Measurements from ENCODE around the gene C1orf53. TPM values are rescaled to one million over a fixed set of nuclear protein-coding genes. Genes with fewer than 3 reads are reported as not detected.
"Not testable (repeated sequence)": the region's sequence is repeated elsewhere in the genome, so short reads cannot be mapped to it uniquely, and the experiment has no call there.

C1orf53 gene
- 1 to 10 TPM in 4 of 6 donors, not detected in 2; 2.5 to 9.9 (median 7.2) TPM for total RNA-seq

DNA sequence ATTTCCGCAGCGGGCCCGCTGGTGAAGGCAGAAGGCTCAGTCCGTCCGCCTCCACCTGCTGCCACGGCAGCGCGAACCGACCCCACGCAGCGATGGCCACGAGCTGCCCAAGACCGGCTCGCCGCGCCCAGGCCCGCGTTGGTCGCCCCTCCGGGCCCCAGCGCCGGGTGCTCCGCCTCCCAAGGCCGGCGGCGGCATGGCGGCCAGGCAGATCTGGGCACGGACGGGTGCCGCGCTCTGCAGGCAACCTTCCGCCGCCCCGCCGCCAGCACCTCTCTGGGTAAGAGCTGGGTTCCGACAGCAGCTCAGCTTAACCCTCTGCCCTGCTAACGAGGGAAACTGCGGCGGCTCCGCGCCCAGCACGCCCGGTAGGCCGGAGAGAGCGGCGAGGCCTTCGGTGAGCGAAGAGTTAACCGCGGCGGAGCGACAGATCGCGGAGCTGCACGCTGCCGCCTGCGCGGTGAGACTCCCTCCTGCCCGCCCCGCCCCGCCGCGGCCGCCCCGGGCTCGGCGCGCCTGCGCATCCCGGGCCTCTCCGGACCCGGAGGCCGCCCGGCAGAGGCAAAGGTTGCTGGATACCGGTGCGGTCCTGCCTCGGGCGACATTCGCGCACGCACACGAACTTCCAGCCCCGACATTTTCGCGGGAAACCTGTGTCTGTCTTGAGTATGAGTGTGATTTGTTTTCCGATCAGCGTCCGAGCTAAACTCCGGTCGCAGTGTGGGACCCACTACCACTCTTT, at the start of gene C1orf53:
Gene C1orf53 (plus strand): TSS at position 177 of the 742 bp plus-strand sequence. CDS start 20 bp downstream, at position 197.
- H3K4me1 ChIP-seq, result peaks cover 9 to 12% (median 10%) of the 10 kb centered on the region in 4 donors
- no peaks in the 10 kb centered on the region for H3K9me3 ChIP-seq
- peak within 1 kb of the TSS; percentile 83 to 88 (median 86) for H3K27ac ChIP-seq
- no peaks in the 10 kb centered on the region for H3K27me3 ChIP-seq
- WGBS, 2 donors, result 0 to 2% methylated on average over 7 to 61 of the region's 90 CpGs
- TF ChIP-seq EP300 (IDR thresholded peaks at IDR 0.05) (no peak), POLR2A (IDR thresholded peaks at IDR 0.05) (peak in 3 of 4 donors; percentile 20 to 76 (median 46)), POLR2AphosphoS5 (IDR thresholded peaks at IDR 0.05) (peak; percentile 6 to 25)
- TF ChIP-seq, protein P1, sequence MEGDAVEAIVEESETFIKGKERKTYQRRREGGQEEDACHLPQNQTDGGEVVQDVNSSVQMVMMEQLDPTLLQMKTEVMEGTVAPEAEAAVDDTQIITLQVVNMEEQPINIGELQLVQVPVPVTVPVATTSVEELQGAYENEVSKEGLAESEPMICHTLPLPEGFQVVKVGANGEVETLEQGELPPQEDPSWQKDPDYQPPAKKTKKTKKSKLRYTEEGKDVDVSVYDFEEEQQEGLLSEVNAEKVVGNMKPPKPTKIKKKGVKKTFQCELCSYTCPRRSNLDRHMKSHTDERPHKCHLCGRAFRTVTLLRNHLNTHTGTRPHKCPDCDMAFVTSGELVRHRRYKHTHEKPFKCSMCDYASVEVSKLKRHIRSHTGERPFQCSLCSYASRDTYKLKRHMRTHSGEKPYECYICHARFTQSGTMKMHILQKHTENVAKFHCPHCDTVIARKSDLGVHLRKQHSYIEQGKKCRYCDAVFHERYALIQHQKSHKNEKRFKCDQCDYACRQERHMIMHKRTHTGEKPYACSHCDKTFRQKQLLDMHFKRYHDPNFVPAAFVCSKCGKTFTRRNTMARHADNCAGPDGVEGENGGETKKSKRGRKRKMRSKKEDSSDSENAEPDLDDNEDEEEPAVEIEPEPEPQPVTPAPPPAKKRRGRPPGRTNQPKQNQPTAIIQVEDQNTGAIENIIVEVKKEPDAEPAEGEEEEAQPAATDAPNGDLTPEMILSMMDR (IDR thresholded peaks at IDR 0.05), result peak in 4 of 6 experiments; percentile 23 to 49 (median 25)
- DNase-seq, result peak; percentile 87 to 97
- H3K4me3 ChIP-seq, result peak within 1 kb of the TSS; percentile 70 to 81 (median 72)
- ATAC-seq (ENCODE audit: low FRiP score in 2 of 2), result peak; percentile 96 to 100
- no peaks in the 10 kb centered on the region for H3K36me3 ChIP-seq

DNA sequence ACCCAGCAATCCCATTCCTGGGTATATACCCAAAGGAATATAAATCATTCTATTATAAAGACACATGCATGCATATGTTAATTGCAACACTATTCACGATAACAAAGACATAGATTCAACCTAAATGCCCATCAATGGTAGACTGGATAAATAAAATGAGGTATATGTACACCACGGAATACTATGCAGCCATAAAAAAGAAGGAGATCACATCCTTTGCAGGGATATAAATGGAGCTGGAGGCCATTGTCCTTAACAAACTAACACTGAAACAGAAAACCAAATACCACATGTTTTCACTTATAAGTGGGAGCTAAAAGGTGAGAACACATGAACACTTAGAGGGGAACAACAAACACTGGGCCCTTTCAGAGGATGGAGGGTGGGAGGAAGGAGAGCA, 46.7 kb upstream of the C1orf53 start:
- not testable (repeated sequence) for H3K27ac ChIP-seq; ATAC-seq (ENCODE audit: low FRiP score in 2 of 2); H3K4me1 ChIP-seq; DNase-seq; H3K36me3 ChIP-seq; H3K4me3 ChIP-seq; H3K9me3 ChIP-seq; H3K27me3 ChIP-seq
- WGBS, 2 donors, result 84 to 93% methylated on average over 2 of the region's 2 CpGs

DNA sequence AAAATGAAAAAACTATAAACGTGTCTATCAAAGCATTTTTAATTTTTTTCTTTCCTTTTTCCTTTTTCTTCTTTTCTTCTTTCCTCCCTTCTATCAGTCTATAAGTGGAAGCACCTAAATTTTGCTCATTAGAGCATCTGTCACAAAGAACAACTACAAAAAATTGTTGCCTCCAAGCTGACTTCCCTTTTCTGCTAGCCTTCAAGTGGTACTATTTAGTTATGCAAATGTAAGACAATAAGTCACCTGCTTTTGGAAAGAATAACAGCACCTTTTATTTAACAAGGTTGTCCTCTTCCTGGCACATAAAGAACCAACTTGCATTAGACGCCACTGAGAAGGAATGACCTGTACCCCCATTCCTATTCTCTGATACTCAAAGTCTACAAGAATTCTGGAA, 45.0 kb upstream of the C1orf53 start:
- DNase-seq, result no peak
- H3K36me3 ChIP-seq, result no peaks in the 10 kb centered on the region
- no peaks in the 10 kb centered on the region for H3K27me3 ChIP-seq
- no peaks in the 10 kb centered on the region for H3K4me1 ChIP-seq
- no peaks in the 10 kb centered on the region for H3K9me3 ChIP-seq
- TF ChIP-seq, protein P1 (IDR thresholded peaks at IDR 0.05), result no peak
- TF ChIP-seq EP300 (IDR thresholded peaks at IDR 0.05) (no peak), POLR2A (IDR thresholded peaks at IDR 0.05) (no peak), POLR2AphosphoS5 (IDR thresholded peaks at IDR 0.05) (no peak)
- 84 to 87% methylated on average over 2 of the region's 2 CpGs for WGBS, 2 donors
- no peak for ATAC-seq (ENCODE audit: low FRiP score in 2 of 2)
- H3K27ac ChIP-seq, result no peak overlapping the region
- H3K4me3 ChIP-seq, result no peak overlapping the region

DNA sequence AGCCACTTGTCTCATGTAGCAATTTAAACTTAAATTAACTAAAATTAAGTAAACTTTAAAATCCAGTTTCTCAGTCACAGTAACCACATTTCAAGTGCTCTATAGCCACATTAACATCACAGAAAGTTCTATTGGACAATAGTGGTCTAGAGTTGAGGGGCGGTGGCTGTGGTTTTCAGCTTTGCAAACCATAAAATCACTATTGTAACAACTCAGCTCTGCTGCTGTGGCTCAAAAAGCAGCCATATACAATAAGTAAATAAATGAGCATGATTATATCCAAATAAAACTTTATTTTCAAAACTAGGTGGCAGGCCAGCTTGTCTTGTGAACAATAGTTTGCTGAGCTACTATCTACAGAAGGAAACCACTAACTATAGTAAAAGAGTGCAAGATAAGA, 43.4 kb upstream of the C1orf53 start:
- H3K27ac ChIP-seq, result no peak overlapping the region
- WGBS, 2 donors, result 89 to 90% methylated on average over 1 of the region's 1 CpG
- H3K4me1 ChIP-seq, result no peaks in the 10 kb centered on the region
- H3K27me3 ChIP-seq, result no peaks in the 10 kb centered on the region
- ATAC-seq (ENCODE audit: low FRiP score in 2 of 2), result no peak
- no peak for DNase-seq
- no peaks in the 10 kb centered on the region for H3K9me3 ChIP-seq
- no peak overlapping the region for H3K4me3 ChIP-seq
- TF ChIP-seq POLR2AphosphoS5 (IDR thresholded peaks at IDR 0.05) (no peak), EP300 (IDR thresholded peaks at IDR 0.05) (no peak), POLR2A (IDR thresholded peaks at IDR 0.05) (no peak)
- TF ChIP-seq, protein P1 (IDR thresholded peaks at IDR 0.05), result no peak
- H3K36me3 ChIP-seq, result no peaks in the 10 kb centered on the region

DNA sequence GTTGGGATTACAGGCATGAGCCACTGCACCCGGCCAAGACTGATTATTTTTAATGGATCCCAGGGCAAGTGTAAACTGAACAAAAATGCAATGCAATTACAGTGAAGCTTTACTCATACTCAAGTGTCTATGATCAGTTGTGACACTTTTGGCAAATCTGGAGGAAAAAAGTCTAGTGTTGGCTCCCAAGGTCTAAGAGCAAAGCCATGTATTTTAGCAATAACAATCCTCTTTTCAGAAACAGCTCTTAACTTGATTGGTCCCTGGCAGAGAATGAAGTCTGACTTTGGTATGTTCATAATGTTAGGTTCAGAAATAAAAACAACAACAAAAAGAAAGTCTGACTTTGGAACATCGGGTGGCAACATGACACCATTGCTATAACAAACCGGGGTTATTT, 40.2 kb upstream of the C1orf53 start:
- H3K4me3 ChIP-seq, result no peak overlapping the region
- TF ChIP-seq POLR2AphosphoS5 (IDR thresholded peaks at IDR 0.05), result no peak
- TF ChIP-seq, protein P1 (IDR thresholded peaks at IDR 0.05), result no peak
- TF ChIP-seq POLR2A (IDR thresholded peaks at IDR 0.05), result no peak
- no peaks in the 10 kb centered on the region for H3K9me3 ChIP-seq
- DNase-seq, result no peak
- no peaks in the 10 kb centered on the region for H3K4me1 ChIP-seq
- H3K27ac ChIP-seq, result no peak overlapping the region
- WGBS, 2 donors, result 76 to 83% methylated on average over 3 of the region's 3 CpGs
- no peaks in the 10 kb centered on the region for H3K27me3 ChIP-seq
- no peak for ATAC-seq (ENCODE audit: low FRiP score in 2 of 2)
- no peaks in the 10 kb centered on the region for H3K36me3 ChIP-seq

Measured in upper lobe of left lung (tissue), 6 donors.